ENCODE data around the gene TOPBP1.
A peak's percentile ranks its signal among the peaks of the same experiment; 100 is the strongest.

- TF ChIP-seq CTCF (IDR thresholded peaks at IDR 0.05; ENCODE audit: poor library complexity) (no peak), EZH2 (IDR thresholded peaks at IDR 0.05; ENCODE audit: borderline replicate concordance) (peak; percentile 56), EZH2phosphoT487 (IDR thresholded peaks at IDR 0.05; ENCODE audit: low read depth, severe bottlenecking, unreplicated experiment) (no peak)
Observed at GRCh38 chr3:133674290-133674919, 12.7 kb upstream of the TOPBP1 start.
